DMS53 (cell line): Measurements from ENCODE around the gene GSG1L.

ENCODE experiments used
- DNase-seq: peaks from one replicate; lab custom pipeline; 2025; lab: John Stamatoyannopoulos, UW

The GSG1L gene

DNA sequence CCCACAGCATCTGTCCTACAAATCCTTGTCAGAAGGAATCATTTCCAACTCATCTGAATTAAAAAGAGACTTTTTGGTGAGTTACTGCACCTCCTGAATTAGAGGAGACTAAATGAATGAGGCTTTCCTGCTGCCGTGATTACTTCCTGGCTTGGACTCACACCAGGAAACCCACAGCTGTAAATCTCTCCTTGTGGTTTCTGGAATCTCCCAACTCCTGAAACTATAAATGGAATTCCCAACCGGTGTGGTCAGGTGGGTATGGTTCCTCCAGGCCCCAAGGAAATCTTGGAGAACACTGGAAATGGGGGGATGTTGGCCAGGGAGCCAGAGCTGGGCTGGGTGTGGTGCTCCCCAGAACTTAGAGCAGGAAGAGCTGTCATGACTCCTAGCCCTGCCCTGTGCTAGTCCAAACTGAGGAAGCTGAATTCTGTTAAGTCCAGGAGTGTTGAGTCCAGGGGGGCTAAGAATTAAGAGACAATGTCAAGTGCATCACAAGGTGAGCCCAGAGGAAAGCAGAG, 216.4 kb downstream of the GSG1L start:
- no peak for DNase-seq

DNA sequence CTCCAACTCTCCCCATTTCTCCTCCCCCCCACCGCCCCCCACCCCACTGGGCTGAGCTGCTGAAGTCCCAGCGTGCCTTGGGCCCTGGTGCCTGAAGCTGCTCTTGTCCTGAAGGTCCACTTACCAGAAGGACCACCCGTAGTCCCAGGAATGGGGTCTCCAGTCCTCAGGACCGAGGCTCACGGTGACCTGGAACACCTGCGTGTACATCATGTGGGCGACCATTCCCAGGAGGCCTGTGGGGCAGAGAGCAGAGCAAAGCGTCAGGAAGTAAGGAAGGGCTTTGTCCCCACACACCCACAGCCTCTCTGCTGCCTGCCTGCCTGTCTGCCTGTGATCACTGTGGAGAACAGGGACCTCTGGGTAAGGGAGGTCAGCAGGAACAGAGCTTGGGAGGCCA, 218.7 kb downstream of the GSG1L start:
- DNase-seq = no peak

DNA sequence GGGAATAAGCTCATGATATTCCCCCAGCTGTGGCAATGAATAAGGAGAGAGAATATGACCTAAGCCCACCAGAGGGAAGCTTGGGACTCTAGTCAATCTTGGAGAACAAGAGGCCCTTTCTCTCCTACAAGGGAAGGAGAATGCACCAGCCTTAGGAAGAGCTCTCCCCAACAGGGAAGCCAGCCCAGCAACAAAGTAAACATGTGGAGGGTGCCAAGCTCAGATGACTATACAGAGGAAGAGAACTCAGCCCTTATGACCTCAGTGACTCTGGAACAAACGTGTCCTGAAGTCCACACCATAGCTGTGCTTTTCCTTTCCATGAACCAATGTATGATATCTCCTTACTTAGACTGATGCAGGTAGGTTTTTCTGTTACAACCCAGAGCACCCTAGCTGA, 219.7 kb downstream of the GSG1L start:
- no peak for DNase-seq

DNA sequence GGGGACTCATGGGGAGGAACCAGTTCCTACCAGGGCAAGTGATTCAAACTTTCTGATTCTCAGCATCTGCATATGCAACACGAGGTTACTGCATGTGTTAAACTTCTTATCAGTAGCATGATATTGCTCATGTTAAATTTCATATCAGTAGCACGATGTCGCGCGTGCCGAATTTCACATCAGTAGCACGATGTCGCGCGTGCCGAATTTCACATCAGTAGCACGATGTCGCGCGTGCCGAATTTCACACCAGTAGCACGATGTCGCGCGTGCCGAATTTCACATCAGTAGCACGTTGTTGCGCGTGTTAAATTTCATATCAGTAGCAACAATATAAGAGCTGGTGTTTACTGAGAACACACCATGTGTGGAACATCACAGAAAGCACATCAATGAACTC, 221.6 kb downstream of the GSG1L start:
- DNase-seq = no peak

DNA sequence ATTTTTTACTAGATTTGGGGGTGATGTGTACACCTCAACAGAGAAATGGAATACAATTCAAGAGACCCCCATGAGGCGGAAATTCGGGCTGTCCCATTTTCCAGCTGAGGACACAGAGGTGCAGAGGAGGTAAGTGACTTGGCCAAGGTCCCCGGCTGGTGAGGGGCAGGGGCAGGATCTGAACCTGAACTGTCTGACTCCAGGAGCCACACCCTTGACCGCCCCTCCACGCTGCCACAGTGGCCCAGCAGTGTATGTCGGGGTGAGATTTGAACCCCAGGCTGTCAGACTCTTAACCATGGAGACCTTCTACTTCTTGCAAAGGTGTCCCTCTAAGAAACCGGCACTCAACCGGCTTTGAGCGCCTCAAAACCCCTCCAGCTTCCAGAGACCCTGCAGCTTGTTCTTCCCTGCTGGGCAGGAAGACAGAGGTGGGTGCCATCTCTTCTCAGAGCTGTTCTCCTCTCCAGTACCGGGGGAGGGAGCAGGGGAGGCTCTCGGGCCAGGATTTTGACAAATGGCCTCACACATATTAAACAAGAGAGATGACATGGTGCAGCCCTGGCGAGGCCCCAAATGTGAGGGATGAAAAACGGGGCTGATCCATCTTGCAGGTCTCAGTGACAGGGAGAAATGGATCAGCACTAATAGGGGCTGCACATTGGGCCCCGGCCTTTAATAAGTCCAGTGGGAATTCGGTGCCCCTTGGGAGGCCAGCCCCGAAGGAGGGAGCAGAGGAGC, 222.3 kb downstream of the GSG1L start:
- no peak for DNase-seq

DNA sequence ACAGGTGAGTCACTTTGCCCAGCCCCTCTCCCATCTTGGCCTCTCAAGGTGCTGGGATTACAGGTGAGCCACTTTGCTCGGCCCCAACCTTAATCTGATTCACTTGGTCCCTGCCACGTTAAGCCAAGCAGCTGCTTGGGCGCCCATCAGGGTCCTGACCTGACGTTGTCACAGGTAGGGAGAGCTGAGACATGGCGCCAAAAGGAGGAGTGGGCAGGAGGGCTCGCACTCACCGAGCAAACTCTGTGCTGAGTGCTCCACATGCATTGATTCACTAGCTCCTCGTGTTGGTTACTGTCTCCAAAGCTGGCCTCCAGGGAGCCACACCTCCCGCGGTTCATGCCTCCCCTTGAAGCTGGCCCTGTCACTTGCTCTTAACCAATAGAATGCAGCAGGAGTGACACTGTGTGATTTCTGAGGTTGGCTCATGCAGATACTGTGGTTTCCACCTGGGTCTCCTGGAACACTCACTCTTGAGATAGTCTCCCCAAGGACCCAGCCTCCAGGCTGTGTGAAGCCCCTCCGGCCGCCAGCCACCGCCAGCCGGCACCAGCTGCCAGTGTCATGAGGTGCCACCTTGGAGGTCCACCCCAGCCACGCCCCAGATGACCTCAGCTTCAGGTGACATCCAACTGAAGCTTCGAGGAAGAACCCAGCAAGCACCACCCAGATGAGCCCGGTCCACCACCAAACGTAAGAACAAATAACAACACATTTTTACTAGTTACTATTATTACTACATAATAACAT, 223.0 kb downstream of the GSG1L start:
- no peak for DNase-seq

DNA sequence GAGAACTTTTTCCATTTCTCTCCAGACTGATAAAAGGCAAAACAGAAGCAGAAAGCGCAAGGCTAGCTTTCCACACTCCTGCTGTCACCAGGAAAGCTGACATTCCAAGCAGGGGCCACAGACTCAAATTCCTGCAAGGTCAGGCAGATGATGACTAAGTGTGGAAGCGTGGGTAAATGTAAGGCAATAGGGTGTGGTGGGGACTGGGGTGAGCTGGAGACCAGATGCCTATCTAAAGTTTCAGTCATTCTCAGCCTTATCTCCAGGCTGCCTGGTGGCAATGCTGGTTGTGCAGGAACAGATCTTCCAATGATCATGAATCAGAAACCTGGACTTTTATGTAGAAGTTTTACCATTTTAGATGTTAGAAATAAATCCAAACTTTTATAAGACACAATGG, 224.1 kb downstream of the GSG1L start:
- no peak for DNase-seq

DNA sequence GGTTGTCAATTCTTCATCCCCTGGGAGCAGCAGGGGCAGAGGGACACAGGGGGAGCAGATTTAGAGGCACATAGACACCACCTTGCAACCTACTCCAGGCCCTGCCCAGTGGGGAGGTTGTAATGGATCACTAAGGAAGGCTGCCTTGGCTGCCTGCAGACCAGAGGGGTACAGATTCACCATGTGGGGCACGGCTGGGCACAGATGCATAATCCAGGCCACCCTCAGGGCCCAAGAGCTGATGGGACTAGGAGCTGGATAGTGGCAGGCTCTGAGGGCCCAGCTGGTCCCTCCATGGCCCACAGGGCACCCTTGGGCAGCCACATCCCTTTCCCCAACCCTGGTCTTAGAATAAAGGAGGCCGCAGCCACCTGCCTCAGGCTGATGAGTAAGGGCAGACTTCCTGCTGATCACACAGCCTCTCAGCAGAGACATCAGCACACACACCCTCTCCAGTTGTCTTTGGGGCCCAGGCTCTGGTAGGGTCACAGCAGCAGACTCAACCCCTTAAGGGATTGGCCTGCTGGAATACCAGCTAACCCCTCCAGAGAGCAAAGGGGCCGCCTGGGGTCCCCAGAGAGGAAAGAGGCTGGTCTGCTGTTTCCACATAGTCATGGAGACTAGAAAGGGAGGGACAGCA, 224.9 kb downstream of the GSG1L start:
- no peak for DNase-seq

DNA sequence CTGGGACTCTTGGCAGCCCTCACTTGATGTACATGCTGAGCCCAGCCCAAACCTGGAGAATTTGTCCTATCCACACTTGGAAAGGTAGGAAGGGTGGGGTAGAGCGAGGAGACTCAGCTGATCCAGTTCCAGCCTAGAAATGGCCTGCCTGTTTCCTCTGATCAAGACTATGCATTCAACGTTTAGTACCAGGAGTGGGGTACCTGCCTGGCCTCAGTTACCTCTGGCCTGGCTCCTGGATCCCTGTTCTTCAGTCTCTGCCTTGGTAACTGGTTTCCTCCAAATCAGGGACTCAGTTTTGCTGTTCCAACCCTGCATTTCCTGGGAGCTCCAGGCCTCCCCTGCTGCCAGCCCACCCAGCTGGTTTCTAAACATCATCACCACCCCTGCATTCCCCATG, 233.5 kb downstream of the GSG1L start:
- DNase-seq = no peak

DNA sequence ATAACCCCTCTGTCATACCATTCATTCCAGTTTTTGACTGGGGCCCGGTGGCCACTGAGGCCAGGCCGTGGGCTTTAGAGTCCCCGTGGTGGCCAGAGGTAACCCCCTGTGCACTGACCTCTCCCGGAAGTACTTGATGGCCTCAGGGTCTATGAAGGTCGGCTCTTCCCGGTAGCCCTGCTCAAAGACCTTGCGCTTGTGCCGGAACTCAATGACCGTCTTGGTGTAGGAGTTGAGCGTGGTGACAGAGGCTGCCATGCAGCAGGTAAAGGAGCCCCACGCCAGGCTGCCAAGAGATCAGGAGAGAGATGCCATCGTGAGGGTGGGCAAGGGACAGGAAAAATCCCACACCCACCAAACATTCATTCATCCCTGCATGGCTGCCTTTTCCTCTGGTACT, 234.8 kb downstream of the GSG1L start:
- DNase-seq = no peak

DNA sequence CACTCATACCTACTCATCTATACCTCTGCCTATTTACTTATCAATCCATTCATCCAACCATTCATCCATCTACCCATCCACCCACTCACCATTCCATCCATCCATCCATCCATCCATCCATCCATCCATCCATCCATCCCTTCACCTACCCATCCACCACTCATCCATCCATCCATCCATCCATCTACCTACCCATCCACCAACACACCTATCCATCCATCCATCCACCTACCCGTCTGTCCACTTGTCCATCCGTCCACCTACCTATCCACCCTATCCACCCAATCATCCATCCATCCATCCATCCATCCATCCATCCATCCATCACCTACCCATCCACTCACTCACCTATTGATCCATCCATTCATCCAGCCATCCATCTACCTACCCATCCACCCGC, 235.7 kb downstream of the GSG1L start:
- DNase-seq = no peak

DNA sequence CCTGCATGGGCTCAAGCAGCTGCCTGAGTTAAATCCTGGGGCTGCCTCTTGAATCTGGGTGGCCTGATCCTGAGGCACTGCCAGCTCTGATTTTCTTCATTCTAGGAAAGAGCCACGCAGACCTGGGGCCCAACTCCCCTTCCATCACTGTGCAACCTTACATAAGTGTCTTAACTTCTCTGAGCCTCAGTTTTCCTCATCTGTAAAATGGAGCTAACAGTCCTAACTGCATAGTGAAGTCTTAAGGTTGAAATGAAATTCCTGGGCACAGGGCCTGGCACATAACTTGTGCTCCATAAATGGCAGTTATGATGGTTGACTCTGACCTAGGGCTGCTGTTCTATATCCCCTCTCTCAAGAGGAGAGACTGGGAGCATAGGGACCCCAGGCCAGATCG, 236.6 kb downstream of the GSG1L start:
- no peak for DNase-seq

DNA sequence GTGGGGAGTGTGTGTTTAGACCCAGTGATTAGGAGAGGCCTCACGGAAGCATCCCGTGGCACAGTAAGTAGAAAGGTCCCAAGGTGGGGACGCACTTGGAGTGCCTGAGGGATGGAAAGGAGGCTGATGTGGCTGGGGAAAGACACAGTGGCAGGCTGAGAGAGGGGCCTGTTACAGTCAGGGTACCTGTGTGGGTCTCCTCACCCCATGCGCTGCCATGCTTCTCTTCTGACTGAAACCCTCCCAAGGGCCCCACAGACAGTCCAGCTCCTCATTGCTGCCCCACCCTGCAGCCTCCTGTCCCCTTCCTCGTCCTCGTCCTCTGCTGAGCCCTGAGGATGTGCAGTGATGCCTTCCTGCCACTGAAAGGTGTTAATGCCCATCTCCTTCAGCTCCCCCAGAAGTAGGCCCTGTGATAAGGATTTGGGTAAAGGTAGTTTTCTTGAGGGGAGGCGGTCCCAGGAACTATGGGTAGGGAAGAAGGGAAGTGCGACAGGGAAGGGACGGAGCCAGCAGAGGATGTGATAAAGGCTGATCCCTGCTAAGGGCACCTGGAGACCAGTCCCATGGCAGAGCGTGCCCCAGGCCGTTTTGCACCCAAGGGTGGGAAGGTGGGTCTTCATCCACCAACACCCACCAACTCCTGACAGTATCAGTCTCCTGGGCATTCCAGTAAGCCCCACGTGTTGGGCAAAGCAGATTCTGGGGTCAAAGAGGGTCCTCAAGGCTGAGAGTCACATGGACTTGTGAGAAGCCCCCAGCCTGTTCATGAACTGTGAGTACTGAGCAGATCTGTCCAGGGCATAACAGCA, 237.2 kb downstream of the GSG1L start:
- no peak for DNase-seq

DNA sequence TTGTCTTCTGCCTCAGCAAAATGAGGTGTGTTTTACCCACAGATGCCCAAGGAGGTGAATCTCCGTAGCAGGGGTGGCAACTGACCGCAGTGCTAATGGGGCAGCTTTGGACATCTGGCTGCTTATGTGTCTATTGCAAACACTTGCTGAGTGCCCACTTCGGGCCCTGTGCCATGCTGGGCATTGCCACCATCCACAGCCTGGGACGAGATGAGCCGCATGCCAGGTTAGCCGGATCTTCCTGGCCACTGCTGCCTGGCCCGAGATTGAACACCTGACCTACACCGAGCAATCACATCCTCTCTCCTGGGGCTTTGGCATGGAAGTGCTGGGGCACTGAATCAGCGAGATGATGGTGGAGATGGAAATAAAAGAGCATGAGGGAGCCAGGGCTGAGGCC, 238.7 kb downstream of the GSG1L start:
- DNase-seq = no peak

DNA sequence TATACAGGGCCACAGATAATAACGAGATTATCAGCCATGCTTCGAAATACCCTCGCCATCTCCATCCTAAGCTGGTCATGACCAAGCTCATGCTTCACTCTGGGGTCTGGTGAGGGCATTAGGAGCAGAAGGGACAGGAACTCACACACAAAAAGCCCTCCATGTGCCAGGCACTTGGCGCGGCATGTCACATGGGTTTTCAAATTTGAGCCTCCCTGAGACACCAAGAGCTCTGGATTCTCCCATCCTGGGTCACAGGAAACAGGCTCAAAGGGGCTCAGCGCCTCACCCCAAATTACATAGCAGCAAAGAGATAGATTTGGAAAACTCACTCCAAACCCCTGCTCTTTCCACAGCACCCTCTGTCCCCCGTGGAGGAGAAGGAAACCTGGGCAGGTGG, 239.5 kb downstream of the GSG1L start:
- DNase-seq = no peak

DNA sequence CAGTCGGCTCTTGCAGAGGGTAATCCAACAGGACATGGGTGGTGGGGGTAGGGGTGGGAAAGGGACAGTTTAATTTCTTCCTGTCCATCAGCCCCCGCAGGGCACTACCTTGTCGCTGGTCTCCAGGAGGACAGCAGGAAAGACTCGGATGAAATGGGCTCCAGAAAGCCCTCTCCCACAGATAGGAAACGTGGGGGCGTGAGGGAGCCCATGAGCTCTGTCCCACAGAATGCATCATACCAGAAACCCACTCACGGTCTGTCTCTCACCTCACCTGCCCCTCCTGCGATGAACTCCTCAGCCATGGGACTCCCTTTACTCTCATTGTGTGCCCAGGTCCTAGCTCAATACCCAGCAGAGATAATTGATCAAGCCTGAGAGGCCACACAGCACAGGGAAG, 240.1 kb downstream of the GSG1L start:
- no peak for DNase-seq

DNA sequence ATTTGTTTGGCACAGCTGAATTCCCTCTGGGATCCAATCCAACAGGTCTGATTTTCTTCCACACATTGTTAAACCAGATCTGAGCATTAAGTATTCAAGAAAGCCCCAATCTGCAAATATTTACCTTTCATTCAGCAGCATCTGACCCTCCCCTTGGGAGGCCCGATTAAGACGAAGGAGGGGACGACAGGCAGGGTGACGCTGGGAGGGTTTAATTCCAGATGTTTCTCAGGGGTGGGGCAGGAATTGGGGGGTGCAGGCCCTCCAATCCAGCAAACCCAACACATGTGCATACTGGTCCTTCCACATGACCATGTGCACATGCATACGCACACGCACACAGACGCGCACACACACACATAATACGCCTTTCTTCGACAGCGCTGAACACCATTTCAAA, 240.5 kb downstream of the GSG1L start:
- no peak for DNase-seq

DNA sequence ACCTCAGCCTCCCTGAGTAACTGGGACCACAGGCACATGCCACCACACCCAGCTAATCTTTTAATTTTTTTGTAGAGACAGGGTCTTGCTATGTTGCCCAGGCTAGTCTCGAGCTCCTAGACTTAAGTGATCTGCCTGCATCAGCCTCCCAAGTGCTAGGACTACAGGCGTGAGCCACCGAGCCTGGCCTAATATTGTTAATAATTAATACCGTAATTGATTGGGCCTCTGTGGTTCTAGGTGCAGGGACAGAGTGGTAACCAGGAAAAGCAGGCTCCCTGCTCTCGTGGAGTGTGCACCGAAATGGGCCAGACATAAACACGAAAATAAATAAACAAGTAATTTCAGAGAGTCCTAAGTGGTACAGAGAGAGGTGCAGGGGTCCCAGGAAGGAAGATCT, 241.0 kb downstream of the GSG1L start:
- no peak for DNase-seq

DNA sequence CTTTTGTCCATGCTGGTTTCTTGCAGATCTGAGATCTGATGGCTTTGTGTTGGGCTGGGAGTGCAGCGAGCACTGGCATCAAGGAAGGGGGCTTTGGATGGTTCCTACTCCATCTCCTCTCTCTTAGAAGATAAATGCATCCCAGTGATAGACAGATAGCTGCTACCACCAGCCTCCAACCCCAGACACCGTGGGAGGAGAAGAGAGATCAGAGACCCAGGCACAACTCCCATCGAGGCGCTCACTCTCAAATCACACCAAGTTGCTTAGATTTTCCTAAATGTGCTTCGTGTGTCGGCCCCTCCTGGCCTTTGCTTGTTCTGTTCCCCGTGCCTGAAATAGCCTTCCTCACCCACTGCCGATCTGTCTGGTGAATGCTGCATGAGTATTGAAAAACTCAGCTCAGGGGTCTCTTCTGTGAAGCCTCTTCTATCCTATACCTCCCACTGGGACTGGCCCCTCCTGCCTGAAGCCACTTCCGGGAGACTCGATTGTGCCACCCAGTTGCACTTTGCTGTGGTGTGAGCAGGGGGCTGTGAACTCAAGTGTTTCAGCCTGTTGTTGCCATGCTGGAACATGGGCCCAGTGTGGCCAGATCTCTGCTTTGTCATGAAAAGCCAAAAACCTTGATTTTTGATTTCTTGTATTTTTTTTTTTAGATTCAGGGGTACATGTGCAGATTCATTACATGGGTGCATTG, 242.7 kb downstream of the GSG1L start:
- DNase-seq = no peak

DNA sequence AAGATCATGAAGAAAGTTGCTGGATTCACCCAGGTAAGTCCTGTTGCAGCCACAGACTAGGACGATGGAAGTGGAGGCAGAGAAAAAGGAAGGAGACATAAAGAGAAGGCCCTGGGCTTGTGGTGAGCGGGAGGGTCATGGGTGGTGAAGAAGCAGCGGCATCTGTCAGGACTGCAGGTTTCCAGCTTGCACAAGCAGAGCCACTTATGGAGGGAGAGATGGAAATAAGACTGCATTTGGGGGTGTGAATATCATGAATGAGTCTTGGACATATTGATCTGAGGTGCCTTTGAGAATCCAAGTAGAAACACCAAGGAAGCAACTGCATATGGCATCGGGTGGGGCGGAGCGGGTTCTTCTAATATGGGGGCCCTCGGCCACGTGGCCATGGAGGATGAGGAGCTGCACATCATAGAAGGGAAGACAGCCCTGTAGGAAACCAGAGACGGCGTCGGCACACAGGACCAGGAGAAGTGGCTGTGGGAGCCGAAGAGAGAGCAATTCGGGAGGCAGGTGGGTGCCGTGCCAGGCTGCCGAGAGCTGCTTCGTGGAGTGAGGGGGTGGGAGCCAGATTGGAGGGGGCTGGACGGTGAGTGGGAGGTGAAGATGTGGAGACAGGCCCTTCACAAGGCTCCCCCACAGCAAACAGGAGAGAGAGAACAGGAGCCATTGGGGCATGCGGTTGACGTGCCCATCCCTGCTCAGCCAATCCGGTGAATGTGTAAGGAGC, 243.5 kb downstream of the GSG1L start:
- DNase-seq = no peak

DNA sequence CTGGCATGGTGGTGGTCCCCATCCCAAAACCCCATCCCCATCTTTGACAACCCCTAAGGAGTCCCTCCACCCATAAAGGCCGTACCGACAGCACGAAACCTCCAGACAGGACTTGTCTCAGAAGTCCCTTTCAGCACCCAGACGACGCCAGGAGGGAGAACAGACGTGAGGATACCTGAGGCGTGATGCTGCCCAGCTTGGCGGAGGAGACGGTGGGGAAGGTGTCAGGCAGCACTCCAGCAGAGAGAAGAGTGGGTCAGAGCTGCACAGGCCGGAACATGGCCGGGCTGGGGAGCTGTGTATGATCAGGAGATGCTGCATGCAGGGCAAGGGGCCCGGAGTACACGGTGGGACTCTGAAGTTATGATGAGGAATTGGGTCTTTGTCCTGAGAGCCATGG, 244.2 kb downstream of the GSG1L start:
- DNase-seq = no peak
